SK-N-SH treated with all-trans-retinoic acid at 6 μM for 48 hours (cell line): ENCODE results near the gene CYP24A1.

Experiments
- ATAC-seq: fragments of 200-7000 bp; cut with Tn5 transposase; 3 replicates; pipeline ENCODE4 v1.9.1; 2020; ENCODE audit warnings: mild to moderate bottlenecking, moderate library complexity
- ARNTL ChIP-seq: fragments of 450-650 bp; formaldehyde crosslinking; IDR thresholded peaks from 2 replicates; pipeline ENCODE4 v1.5.0; 2020; ENCODE audit warnings: low read depth, mild to moderate bottlenecking, moderate library complexity, borderline replicate concordance
- BACH2 ChIP-seq: fragments of 250-450 bp; sonication (Bioruptor Pico); IDR thresholded peaks from 2 replicates; pipeline ENCODE4 v1.9.0; 2021; ENCODE audit warnings: mild to moderate bottlenecking, borderline replicate concordance
- CREB5 ChIP-seq: fragments of 250-450 bp; sonication (Bioruptor Pico); IDR thresholded peaks from 2 replicates; pipeline ENCODE4 v1.5.1; 2020; ENCODE audit warnings: low read depth, mild to moderate bottlenecking, moderate library complexity
- CSDC2 ChIP-seq: fragments of 250-450 bp; sonication (Bioruptor Pico); IDR thresholded peaks from 2 replicates; pipeline ENCODE4 v1.5.0; 2020; ENCODE audit warnings: mild to moderate bottlenecking, moderate library complexity
- CSRNP3 ChIP-seq: fragments of 250-450 bp; sonication (Bioruptor Pico); IDR thresholded peaks from 2 replicates; pipeline ENCODE4 v1.5.1; 2021; ENCODE audit warnings: mild to moderate bottlenecking, moderate library complexity
- ISL1 ChIP-seq: fragments of 250-450 bp; sonication (Bioruptor Pico); IDR thresholded peaks from 2 replicates; pipeline ENCODE4 v2.1.2; 2022; ENCODE audit warnings: mild to moderate bottlenecking, moderate library complexity
- OSR1 ChIP-seq: fragments of 250-450 bp; sonication (Bioruptor Pico); IDR thresholded peaks from 2 replicates; pipeline ENCODE4 v1.8.0; 2022; ENCODE audit warnings: moderate library complexity, mild to moderate bottlenecking, inconsistent platforms
- PATZ1 ChIP-seq: fragments of 250-450 bp; sonication (Bioruptor Pico); IDR thresholded peaks from 2 replicates; pipeline ENCODE4 v1.8.0; 2020; ENCODE audit warnings: mild to moderate bottlenecking, moderate library complexity, borderline replicate concordance
- POU6F1 ChIP-seq: fragments of 250-450 bp; sonication (Bioruptor Pico); IDR thresholded peaks from 2 replicates; pipeline ENCODE4 v1.8.0; 2021; ENCODE audit warnings: low read depth, mild to moderate bottlenecking, moderate library complexity, borderline replicate concordance
- PPARA ChIP-seq: fragments of 250-450 bp; sonication (Bioruptor Pico); IDR thresholded peaks from 2 replicates; pipeline ENCODE4 v1.5.0; 2020; ENCODE audit warnings: mild to moderate bottlenecking, borderline replicate concordance
- RARB ChIP-seq: fragments of 250-450 bp; sonication (Bioruptor Pico); IDR thresholded peaks from 2 replicates; pipeline ENCODE4 v1.8.0; 2021; ENCODE audit warnings: mild to moderate bottlenecking, moderate library complexity
- SNAI2 ChIP-seq: fragments of 250-450 bp; sonication (Bioruptor Pico); IDR thresholded peaks from 2 replicates; pipeline ENCODE4 v1.5.0; 2020; ENCODE audit warnings: mild to moderate bottlenecking, moderate library complexity
- TCF4 ChIP-seq: fragments of 250-450 bp; sonication (Bioruptor Pico); IDR thresholded peaks from 2 replicates; pipeline ENCODE4 v1.8.0; 2021; ENCODE audit warnings: mild to moderate bottlenecking, moderate library complexity, borderline replicate concordance
- TOX ChIP-seq: fragments of 250-450 bp; sonication (Bioruptor Pico); IDR thresholded peaks from 2 replicates; pipeline ENCODE4 v1.8.0; 2021; ENCODE audit warnings: mild to moderate bottlenecking, moderate library complexity, borderline replicate concordance
- TSHZ2 ChIP-seq: fragments of 250-450 bp; sonication (Bioruptor Pico); IDR thresholded peaks from 2 replicates; pipeline ENCODE4 v1.5.0; 2020; ENCODE audit warnings: mild to moderate bottlenecking, moderate library complexity
- ZC3H10 ChIP-seq: fragments of 250-450 bp; sonication (Bioruptor Pico); IDR thresholded peaks from 2 replicates; pipeline ENCODE4 v1.5.1; 2021; ENCODE audit warnings: mild to moderate bottlenecking, moderate library complexity
- ZFP3 ChIP-seq: fragments of 250-450 bp; sonication (Bioruptor Pico); IDR thresholded peaks from 2 replicates; pipeline ENCODE4 v1.5.0; 2020; ENCODE audit warnings: mild to moderate bottlenecking, moderate library complexity
- ZFP30 ChIP-seq: fragments of 450-650 bp; formaldehyde crosslinking; IDR thresholded peaks from 2 replicates; pipeline ENCODE4 v1.5.0; 2022; ENCODE audit warnings: mild to moderate bottlenecking, moderate library complexity
- ZNF565 ChIP-seq: fragments of 450-650 bp; formaldehyde crosslinking; conservative IDR thresholded peaks from 2 replicates; pipeline ENCODE4 v1.5.0; 2020; ENCODE audit warnings: low read depth, mild to moderate bottlenecking, moderate library complexity
- ZNF70 ChIP-seq: fragments of 450-650 bp; formaldehyde crosslinking; IDR thresholded peaks from 2 replicates; pipeline ENCODE4 v1.5.0; 2020; ENCODE audit warnings: mild to moderate bottlenecking, moderate library complexity
- ZNF8 ChIP-seq: fragments of 450-650 bp; formaldehyde crosslinking; IDR thresholded peaks from 2 replicates; pipeline ENCODE4 v1.5.0; 2020; ENCODE audit warnings: mild to moderate bottlenecking, moderate library complexity

Gene CYP24A1

GRCh38 chr20:54170026-54170471 lies 3.7 kb downstream of the CYP24A1 start:
- ATAC-seq: no peak
- TF ChIP-seq PPARA: no peak
- TF ChIP-seq ISL1 (CRISPR knock-in tag): no peak
- TF ChIP-seq SNAI2 (CRISPR knock-in tag): no peak
- TF ChIP-seq RARB (CRISPR knock-in tag): no peak
- TF ChIP-seq ZNF565 (CRISPR knock-in tag): no peak
- no peak for TF ChIP-seq POU6F1 (CRISPR knock-in tag)
- TF ChIP-seq BACH2: no peak
- TF ChIP-seq ZNF70 (CRISPR knock-in tag): no peak
- TF ChIP-seq CREB5: no peak
- TF ChIP-seq TSHZ2 (CRISPR knock-in tag): no peak
- no peak for TF ChIP-seq ARNTL (CRISPR knock-in tag)
- TF ChIP-seq ZFP30: no peak
- no peak for TF ChIP-seq TCF4 (CRISPR knock-in tag)
- TF ChIP-seq ZFP3 (CRISPR knock-in tag): no peak
- TF ChIP-seq, all 23 proteins: peak for 0

- TF ChIP-seq ZNF8 (CRISPR knock-in tag): no peak
- TF ChIP-seq TCF4 (CRISPR knock-in tag): no peak
- no peak for TF ChIP-seq ZC3H10 (CRISPR knock-in tag)
- TF ChIP-seq ZFP30: no peak
- TF ChIP-seq ARNTL (CRISPR knock-in tag): no peak
- no peak for TF ChIP-seq ZFP3 (CRISPR knock-in tag)
- TF ChIP-seq TOX: no peak
- TF ChIP-seq RARB (CRISPR knock-in tag): no peak
- no peak for TF ChIP-seq ISL1 (CRISPR knock-in tag)
- no peak for TF ChIP-seq CSDC2
- no peak for TF ChIP-seq POU6F1 (CRISPR knock-in tag)
- no peak for TF ChIP-seq PPARA
- TF ChIP-seq SNAI2 (CRISPR knock-in tag): no peak
- TF ChIP-seq CSRNP3 (CRISPR knock-in tag): no peak
- no peak for TF ChIP-seq OSR1 (CRISPR knock-in tag)
- no peak for TF ChIP-seq PATZ1 (CRISPR knock-in tag)
- TF ChIP-seq TSHZ2 (CRISPR knock-in tag): no peak
- ATAC-seq: no peak
Observed at GRCh38 chr20:54168961-54169862, 4.6 kb downstream of the CYP24A1 start.
